H9 (cell line): ENCODE data around the gene ZNF618. TPM values are rescaled to one million over a fixed set of nuclear protein-coding genes. Genes with fewer than 3 reads are reported as not detected.

Experiments used
- DNase-seq: peaks from one replicate; pipeline ENCODE4 v3.0.0-alpha.2; 2017
- H2AFZ ChIP-seq: one replicate; pipeline ENCODE4 v1.6.1; 2013; ENCODE audit warnings: mild to moderate bottlenecking, low read length, control low read depth, moderate library complexity
- H2AK5ac ChIP-seq: 2 replicates; pipeline ENCODE4 v1.6.1; 2013; ENCODE audit warnings: low read length, control low read depth, mixed read lengths; ENCODE audit not compliant: insufficient read length
- H2BK120ac ChIP-seq: one replicate; pipeline ENCODE4 v1.6.1; 2013; ENCODE audit warnings: low read depth, mild to moderate bottlenecking, low read length, control low read depth, inconsistent platforms; ENCODE audit not compliant: poor library complexity, severe bottlenecking
- H2BK12ac ChIP-seq: 2 replicates; pipeline ENCODE4 v1.6.1; 2013; ENCODE audit warnings: low read length, control low read depth, mixed read lengths, low read depth; ENCODE audit not compliant: insufficient read length
- H2BK15ac ChIP-seq: 2 replicates; pipeline ENCODE4 v1.6.1; 2013; ENCODE audit warnings: low read depth, low read length, control low read depth
- H2BK20ac ChIP-seq: one replicate; pipeline ENCODE4 v1.6.1; 2013; ENCODE audit warnings: low read depth, mild to moderate bottlenecking, low read length, control low read depth, inconsistent platforms; ENCODE audit not compliant: poor library complexity, severe bottlenecking
- H2BK5ac ChIP-seq: 2 replicates; pipeline ENCODE4 v1.6.1; 2013; ENCODE audit warnings: low read length, control low read depth, mixed read lengths; ENCODE audit not compliant: insufficient read length
- H3K14ac ChIP-seq: 2 replicates; pipeline ENCODE4 v1.6.1; 2013; ENCODE audit warnings: low read length, control low read depth; ENCODE audit not compliant: insufficient read depth
- H3K18ac ChIP-seq: 2 replicates; pipeline ENCODE4 v1.6.1; 2013; ENCODE audit warnings: low read depth, mild to moderate bottlenecking, mixed read lengths, low read length, control low read depth; ENCODE audit not compliant: insufficient read length
- H3K23ac ChIP-seq: 2 replicates; pipeline ENCODE4 v1.6.1; 2013; ENCODE audit warnings: low read length, control low read depth, mixed read lengths, low read depth; ENCODE audit not compliant: insufficient read length
- H3K23me2 ChIP-seq: 2 replicates; pipeline ENCODE4 v1.6.1; 2013; ENCODE audit warnings: low read depth, mild to moderate bottlenecking, mixed read lengths, low read length, control low read depth; ENCODE audit not compliant: insufficient read length, poor library complexity, severe bottlenecking
- H3K27ac ChIP-seq: 2 replicates; pipeline ENCODE4 v1.5.1; 2013; ENCODE audit warnings: low read length, control low read depth, mixed read lengths, low read depth; ENCODE audit not compliant: insufficient read length
- H3K27me3 ChIP-seq: 2 replicates; pipeline ENCODE4 v1.6.1; 2013; ENCODE audit warnings: low read length, control low read depth, inconsistent platforms; ENCODE audit not compliant: insufficient read depth
- H3K4ac ChIP-seq: 2 replicates; pipeline ENCODE4 v1.6.1; 2013; ENCODE audit warnings: low read depth, mild to moderate bottlenecking, control low read depth, inconsistent platforms, low read length, moderate library complexity
- H3K4me1 ChIP-seq: 2 replicates; pipeline ENCODE4 v1.6.1; 2013; ENCODE audit warnings: low read length, control low read depth, inconsistent platforms; ENCODE audit not compliant: insufficient read depth
- H3K4me2 ChIP-seq: 2 replicates; pipeline ENCODE4 v1.6.1; 2013; ENCODE audit warnings: low read length, control low read depth, mixed read lengths; ENCODE audit not compliant: insufficient read length, insufficient read depth
- H3K56ac ChIP-seq: 2 replicates; pipeline ENCODE4 v1.6.1; 2013; ENCODE audit warnings: low read depth, mild to moderate bottlenecking, mixed read lengths, low read length, control low read depth; ENCODE audit not compliant: insufficient read length
- H3K79me1 ChIP-seq: 2 replicates; pipeline ENCODE4 v1.6.1; 2013; ENCODE audit warnings: low read depth, mild to moderate bottlenecking, moderate library complexity, low read length, control low read depth, inconsistent platforms; ENCODE audit not compliant: insufficient read depth, poor library complexity, severe bottlenecking
- H3K79me2 ChIP-seq: 2 replicates; pipeline ENCODE4 v1.6.1; 2013; ENCODE audit warnings: low read length, control low read depth, inconsistent platforms; ENCODE audit not compliant: insufficient read depth
- H3K9ac ChIP-seq: 2 replicates; pipeline ENCODE4 v1.6.1; 2013; ENCODE audit warnings: low read length, control low read depth, mixed read lengths; ENCODE audit not compliant: insufficient read length; ENCODE audit errors: extremely low read depth
- H3K9me3 ChIP-seq: one replicate; pipeline ENCODE4 v1.6.1; 2013; ENCODE audit warnings: low read depth, low read length, inconsistent platforms; ENCODE audit not compliant: control insufficient read depth
- H3T11ph ChIP-seq: one replicate; pipeline ENCODE4 v1.6.1; 2013; ENCODE audit warnings: mild to moderate bottlenecking, low read length, control low read depth, inconsistent platforms
- H4K20me1 ChIP-seq: one replicate; pipeline ENCODE4 v1.6.1; 2013; ENCODE audit not compliant: control insufficient read depth, insufficient read length, insufficient read depth
- H4K5ac ChIP-seq: 2 replicates; pipeline ENCODE4 v1.6.1; 2013; ENCODE audit warnings: low read depth, mild to moderate bottlenecking, mixed read lengths, low read length, control low read depth; ENCODE audit not compliant: insufficient read length
- H4K8ac ChIP-seq: replicated peaks from 2 replicates; pipeline ENCODE4 v1.6.1; 2013; ENCODE audit warnings: low read length, control low read depth, mixed read lengths, low read depth; ENCODE audit not compliant: insufficient read length
- H4K91ac ChIP-seq: 2 replicates; pipeline ENCODE4 v1.6.1; 2013; ENCODE audit warnings: low read depth, mild to moderate bottlenecking, moderate library complexity, mixed read lengths, low read length, control low read depth; ENCODE audit not compliant: insufficient read length
- H3K27ac Mint-ChIP-seq, 3 experiments: 2 replicates in 2 of 3; 3 replicates in 1 of 3; pipeline ENCODE4 v1.8.0; 2020 to 2021; ENCODE audit warnings: mixed read lengths in 3 of 3, mild to moderate bottlenecking in 1 of 3, moderate library complexity in 1 of 3
- H3K27me3 Mint-ChIP-seq: 2 replicates; pipeline ENCODE4 v1.8.0; 2021; ENCODE audit warnings: low read depth, mild to moderate bottlenecking, moderate library complexity, mixed read lengths
- H3K36me3 Mint-ChIP-seq, 3 experiments: 2 replicates in 2 of 3; 3 replicates in 1 of 3; pipeline ENCODE4 v1.8.0; 2020 to 2021; ENCODE audit warnings: low read depth in 3 of 3, mixed read lengths in 3 of 3; ENCODE audit not compliant: insufficient read depth in 1 of 3
- H3K4me1 Mint-ChIP-seq, 2 experiments: 2 replicates each; pipeline ENCODE4 v1.8.0; 2020; ENCODE audit warnings: mixed read lengths in 2 of 2
- H3K4me3 Mint-ChIP-seq, 2 experiments: 2 replicates in 1 of 2; 3 replicates in 1 of 2; pipeline ENCODE4 v1.8.0; 2020 to 2021; ENCODE audit warnings: mild to moderate bottlenecking in 2 of 2, mixed read lengths in 2 of 2, moderate library complexity in 1 of 2
- H3K9me3 Mint-ChIP-seq, 2 experiments: 2 replicates in 1 of 2; 3 replicates in 1 of 2; pipeline ENCODE4 v1.8.0; 2020; ENCODE audit warnings: mild to moderate bottlenecking in 2 of 2, mixed read lengths in 2 of 2, moderate library complexity in 1 of 2
- WGBS: extraction: QIAGEN DNeasy Blood & Tissue Kit; methylation state at CpG from one replicate; pipeline ENCODE4 v1.1.7; 2013; ENCODE audit warnings: missing lambda C conversion rate, low lambda C conversion rate, mixed read lengths; ENCODE audit not compliant: insufficient read length; ENCODE audit errors: extremely low coverage; 5-methylcytosine and 5-hydroxymethylcytosine counted together
- total RNA-seq: library from RNA; stranded (reverse); gene quantifications from 2 replicates; pipeline ENCODE4 v1.2.1, GENCODE V29; 2021
- TF ChIP-seq, protein P1 (sequence below): fragments of 200-600 bp; sonication (generic); conservative IDR thresholded peaks from 3 replicates; pipeline ENCODE4 v1.8.0; 2021; ENCODE audit warnings: antibody characterized with exemption, mild to moderate bottlenecking

The ZNF618 gene
- total RNA-seq, 1 experiment from 2014 or later = 13.6 TPM

GRCh38 chr9:114092336-114092735 is 216.2 kb downstream of the ZNF618 start:
- Histone ChIP-seq H2BK12ac (no peak overlapping the region), H3K4me1 (no peaks in the 10 kb centered on the region), H3K27me3 (no peaks in the 10 kb centered on the region), H2AFZ (no peak overlapping the region), H4K91ac (no peak overlapping the region), H3T11ph (no peak overlapping the region), H2AK5ac (no peak overlapping the region), H4K20me1 (no peaks in the 10 kb centered on the region), H3K79me1 (no peaks in the 10 kb centered on the region), H3K14ac (no peak overlapping the region), H3K4ac (no peak overlapping the region), H2BK15ac (no peak overlapping the region), H3K4me2 (no peak overlapping the region), H3K79me2 (no peaks in the 10 kb centered on the region), H3K9ac (no peak overlapping the region), H3K23me2 (no peaks in the 10 kb centered on the region), H3K18ac (no peak overlapping the region), H3K27ac (no peak overlapping the region), H2BK120ac (no peak overlapping the region), H3K56ac (no peak overlapping the region), H2BK5ac (no peak overlapping the region), H4K8ac (no peak overlapping the region), H2BK20ac (no peak overlapping the region), H3K9me3 (no peaks in the 10 kb centered on the region), H4K5ac (no peak overlapping the region), H3K23ac (no peak overlapping the region)
- no peak for DNase-seq
- H3K27ac Mint-ChIP-seq = no peak overlapping the region
- WGBS = no CpG with 5 or more reads among the region's 4 CpGs
- no peak overlapping the region for H3K4me3 Mint-ChIP-seq
- TF ChIP-seq, protein P1, sequence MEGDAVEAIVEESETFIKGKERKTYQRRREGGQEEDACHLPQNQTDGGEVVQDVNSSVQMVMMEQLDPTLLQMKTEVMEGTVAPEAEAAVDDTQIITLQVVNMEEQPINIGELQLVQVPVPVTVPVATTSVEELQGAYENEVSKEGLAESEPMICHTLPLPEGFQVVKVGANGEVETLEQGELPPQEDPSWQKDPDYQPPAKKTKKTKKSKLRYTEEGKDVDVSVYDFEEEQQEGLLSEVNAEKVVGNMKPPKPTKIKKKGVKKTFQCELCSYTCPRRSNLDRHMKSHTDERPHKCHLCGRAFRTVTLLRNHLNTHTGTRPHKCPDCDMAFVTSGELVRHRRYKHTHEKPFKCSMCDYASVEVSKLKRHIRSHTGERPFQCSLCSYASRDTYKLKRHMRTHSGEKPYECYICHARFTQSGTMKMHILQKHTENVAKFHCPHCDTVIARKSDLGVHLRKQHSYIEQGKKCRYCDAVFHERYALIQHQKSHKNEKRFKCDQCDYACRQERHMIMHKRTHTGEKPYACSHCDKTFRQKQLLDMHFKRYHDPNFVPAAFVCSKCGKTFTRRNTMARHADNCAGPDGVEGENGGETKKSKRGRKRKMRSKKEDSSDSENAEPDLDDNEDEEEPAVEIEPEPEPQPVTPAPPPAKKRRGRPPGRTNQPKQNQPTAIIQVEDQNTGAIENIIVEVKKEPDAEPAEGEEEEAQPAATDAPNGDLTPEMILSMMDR = no peak
- H3K9me3 Mint-ChIP-seq = no peaks in the 10 kb centered on the region; a peak in 2 of 5 replicates
- peaks cover 0 to 2% of the 10 kb centered on the region in 2 experiments; a peak in 2 of 4 replicates for H3K4me1 Mint-ChIP-seq
- peaks cover 22% of the 10 kb centered on the region for H3K27me3 Mint-ChIP-seq
- peaks cover 0 to 7% (median 2%) of the 10 kb centered on the region in 3 experiments; a peak in 3 of 7 replicates for H3K36me3 Mint-ChIP-seq
